Neutrophil (primary cell): Measurements from ENCODE around the gene SIK2.
A peak's percentile ranks its signal among the peaks of the same experiment; 100 is the strongest.
"Not testable (repeated sequence)": the region's sequence is repeated elsewhere in the genome, so short reads cannot be mapped to it uniquely, and the experiment has no call there.

Source experiments
- H3K27ac ChIP-seq: fragments of 200-600 bp; sonication (generic); 2 replicates; pipeline ENCODE4 v1.5.1; 2016; ENCODE audit warnings: mild to moderate bottlenecking, moderate library complexity
- H3K27me3 ChIP-seq: fragments of 200-600 bp; sonication (generic); 2 replicates; pipeline ENCODE4 v1.6.0; 2016; ENCODE audit warnings: mild to moderate bottlenecking
- H3K36me3 ChIP-seq: fragments of 200-600 bp; sonication (generic); 2 replicates; pipeline ENCODE4 v1.5.1; 2017
- H3K4me1 ChIP-seq, 2 experiments: fragments of 200-600 bp in 1 of 2; sonication (generic) in 1 of 2; 1 replicate in 1 of 2; 2 replicates in 1 of 2; pipeline versions ENCODE4 v1.5.1 to v1.6.1; 2013 to 2016; ENCODE audit warnings: low read depth in 1 of 2, low read length in 1 of 2, mild to moderate bottlenecking in 1 of 2, moderate library complexity in 1 of 2; ENCODE audit not compliant: control insufficient read depth in 1 of 2, insufficient read depth in 1 of 2
- H3K4me3 ChIP-seq, 2 experiments: fragments of 200-600 bp in 1 of 2; sonication (generic) in 1 of 2; 1 replicate in 1 of 2; 2 replicates in 1 of 2; pipeline ENCODE4 v1.5.1; 2013 to 2016; ENCODE audit warnings: low read depth in 1 of 2, low read length in 1 of 2, mild to moderate bottlenecking in 1 of 2, moderate library complexity in 1 of 2
- H3K9me3 ChIP-seq: fragments of 200-600 bp; sonication (generic); 2 replicates; pipeline ENCODE4 v1.5.1; 2016
- CTCF ChIP-seq: fragments of 200-600 bp; sonication (generic); IDR thresholded peaks from 2 replicates; pipeline ENCODE4 v1.5.1; 2016; ENCODE audit warnings: antibody characterized with exemption

The SIK2 gene

GRCh38 chr11:111765984-111766833, 164.0 kb downstream of the SIK2 start, which contains the start of gene PPP2R1B:
Gene PPP2R1B, minus strand, starts transcription at chr11:111766389. Its CDS starts 28 bp downstream, at chr11:111766361.
- H3K4me3 ChIP-seq, result peak within 1 kb of the TSS; percentile 96
- peak within 1 kb of the TSS; percentile 27 for H3K27ac ChIP-seq
- no peaks in the 10 kb centered on the region for H3K9me3 ChIP-seq
- H3K4me1 ChIP-seq, result peaks cover 18 to 24% of the 10 kb centered on the region in 2 experiments
- H3K36me3 ChIP-seq, result peaks cover 3% of the 10 kb centered on the region
- no peak for TF ChIP-seq CTCF
- no peaks in the 10 kb centered on the region for H3K27me3 ChIP-seq

GRCh38 chr11:111766834-111767142, 164.5 kb downstream of the SIK2 start:
- peaks cover 3% of the 10 kb centered on the region for H3K36me3 ChIP-seq
- TF ChIP-seq CTCF, result no peak
- H3K4me3 ChIP-seq, result peak overlapping the region; percentile 96
- peaks cover 18 to 24% of the 10 kb centered on the region in 2 experiments for H3K4me1 ChIP-seq
- H3K9me3 ChIP-seq, result no peaks in the 10 kb centered on the region
- no peaks in the 10 kb centered on the region for H3K27me3 ChIP-seq
- peak overlapping the region; percentile 27 for H3K27ac ChIP-seq

DNA sequence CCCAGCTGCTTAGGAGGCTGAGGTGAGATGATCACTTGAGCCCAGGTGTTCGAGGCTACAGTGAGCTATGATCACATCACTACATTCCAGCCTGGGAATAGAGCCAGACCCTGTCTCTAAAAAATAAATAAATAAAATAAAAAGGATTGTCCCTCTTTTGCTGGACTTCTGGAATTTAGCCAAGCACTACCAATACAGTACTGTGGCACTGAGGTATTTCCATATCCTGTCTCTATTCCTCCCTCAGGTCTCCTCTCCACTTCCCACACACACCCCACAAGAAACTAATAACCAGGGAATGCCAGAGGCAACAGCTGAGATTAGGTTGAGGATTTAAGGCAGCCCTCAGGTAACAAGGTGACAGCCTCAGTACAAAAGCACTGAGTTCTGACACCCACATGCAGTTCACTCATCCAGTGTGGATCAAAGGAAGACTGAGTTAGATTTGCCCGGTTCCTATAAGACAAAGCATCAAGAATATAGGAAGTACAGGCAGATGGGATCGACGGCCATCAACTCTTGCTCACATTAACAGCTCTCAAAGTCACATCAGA, 168.4 kb downstream of the SIK2 start:
- H3K36me3 ChIP-seq, result no peaks in the 10 kb centered on the region
- H3K9me3 ChIP-seq, result no peaks in the 10 kb centered on the region
- no peak overlapping the region for H3K27ac ChIP-seq
- peaks cover 10 to 13% of the 10 kb centered on the region in 2 experiments for H3K4me1 ChIP-seq
- H3K27me3 ChIP-seq, result no peaks in the 10 kb centered on the region
- no peak for TF ChIP-seq CTCF
- H3K4me3 ChIP-seq, result no peak overlapping the region

DNA sequence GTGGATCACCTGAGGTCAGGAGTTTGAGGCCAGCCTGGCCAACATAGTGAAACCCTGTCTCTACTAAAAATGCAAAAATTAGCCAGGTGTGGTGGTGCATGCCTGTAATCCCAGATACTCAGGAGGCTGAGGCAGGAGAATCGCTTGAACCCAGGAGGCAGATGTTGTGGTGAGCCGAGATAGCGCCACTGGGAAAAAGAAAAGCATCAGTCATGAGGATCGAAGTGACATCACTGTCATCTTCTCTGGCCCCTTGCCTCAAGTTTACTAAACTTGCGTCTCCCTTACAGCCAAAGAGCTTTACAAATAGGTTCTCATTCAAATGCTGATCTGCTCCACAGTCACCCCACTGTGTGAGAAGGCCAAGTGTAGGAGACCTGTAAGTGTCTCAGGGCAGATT, 169.0 kb downstream of the SIK2 start:
- H3K27me3 ChIP-seq, H3K4me3 ChIP-seq, H3K36me3 ChIP-seq, H3K9me3 ChIP-seq, H3K27ac ChIP-seq: not testable (repeated sequence)
- peaks cover 9 to 10% of the 10 kb centered on the region in 2 experiments for H3K4me1 ChIP-seq

- no peaks in the 10 kb centered on the region for H3K27me3 ChIP-seq
- no peak overlapping the region for H3K27ac ChIP-seq
- no peak for TF ChIP-seq CTCF
- no peaks in the 10 kb centered on the region for H3K9me3 ChIP-seq
- no peak overlapping the region for H3K4me3 ChIP-seq
- H3K36me3 ChIP-seq, result no peaks in the 10 kb centered on the region
- H3K4me1 ChIP-seq, result no peaks in the 10 kb centered on the region
These were observed 170.3 kb downstream of the SIK2 start for GRCh38 chr11:111772535-111772934.
